Stomach (tissue), 4 donors: ENCODE results near the gene PRKCE.

Source experiments
- CTCF ChIP-seq, 7 experiments: fragments of 450-650 bp in 4 of 7; fragments of 200-600 bp in 3 of 7; sonication (generic) in 3 of 7; IDR thresholded peaks; one replicate each; pipeline ENCODE4 v1.5.1; 2016 to 2019; ENCODE audit warnings: antibody characterized with exemption in 7 of 7, control low read depth in 2 of 7, mild to moderate bottlenecking in 1 of 7
- EP300 ChIP-seq: sonication (generic); formaldehyde crosslinking; IDR thresholded peaks from one replicate; pipeline ENCODE4 v1.6.1; 2017; ENCODE audit warnings: antibody characterized with exemption
- POLR2A ChIP-seq, 4 donors: fragments of 450-650 bp; IDR thresholded peaks; one replicate each; pipeline ENCODE4 v1.6.1; 2016; ENCODE audit warnings: antibody characterized with exemption in 4 of 4, control low read depth in 2 of 4, mild to moderate bottlenecking in 1 of 4, moderate library complexity in 1 of 4
- POLR2AphosphoS5 ChIP-seq, 3 donors: sonication (generic); formaldehyde crosslinking; IDR thresholded peaks; one replicate each; pipeline ENCODE4 v1.6.1; 2016; ENCODE audit warnings: antibody characterized with exemption in 3 of 3

- TF ChIP-seq CTCF (IDR thresholded peaks at IDR 0.05) (no peak), POLR2A (IDR thresholded peaks at IDR 0.05) (no peak), EP300 (no peak), POLR2AphosphoS5 (IDR thresholded peaks at IDR 0.05) (no peak)
Observed at GRCh38 chr2:46117379-46117778, 465.9 kb downstream of the PRKCE start.
